ENCODE results near the gene LILRA6.
"Not testable (repeated sequence)": the region's sequence is repeated elsewhere in the genome, so short reads cannot be mapped to it uniquely, and the experiment has no call there.

LILRA6 gene

DNA sequence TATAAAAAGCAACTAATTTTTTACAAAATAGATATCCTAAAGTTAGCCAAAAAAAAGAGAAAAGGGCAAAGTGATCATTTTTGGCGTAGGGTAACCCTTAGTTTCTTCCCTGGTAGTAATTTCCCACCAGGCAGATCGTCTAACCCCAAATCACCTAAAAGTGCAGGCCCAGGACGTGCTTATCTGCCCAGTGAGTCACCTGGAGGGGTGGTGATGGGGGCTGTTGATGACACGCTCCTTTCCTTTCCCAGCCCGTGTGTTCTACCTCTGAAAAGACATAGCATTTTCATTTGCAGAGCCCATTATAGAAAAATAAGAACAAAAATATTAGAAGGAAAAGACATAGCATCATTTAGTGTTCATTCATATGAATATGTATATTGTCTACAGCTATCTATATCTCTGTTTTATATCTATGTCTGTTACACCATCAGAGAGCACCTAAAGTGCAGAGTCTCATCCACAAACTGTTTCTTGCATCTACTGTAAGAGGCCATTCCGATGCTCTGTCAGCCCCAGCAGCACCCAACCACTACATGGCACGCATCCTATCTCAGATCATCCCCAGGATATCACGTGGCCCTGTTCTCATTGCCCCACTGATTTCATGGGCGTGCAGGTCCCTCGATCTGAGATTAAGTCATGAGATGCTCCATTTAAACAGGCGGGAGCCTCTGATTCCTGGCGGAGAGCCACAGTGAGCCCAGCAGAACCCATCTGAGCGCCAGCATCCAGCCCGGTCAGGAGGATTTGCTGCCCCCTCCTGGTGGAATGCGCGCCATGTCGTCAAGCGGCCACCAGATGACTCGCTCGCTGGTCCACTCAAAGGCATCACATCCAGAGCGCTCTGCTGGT is 11.3 kb downstream of the LILRA6 start:
- peak; percentile 57 for DNase-seq (ENCODE audit: low read depth)

DNA sequence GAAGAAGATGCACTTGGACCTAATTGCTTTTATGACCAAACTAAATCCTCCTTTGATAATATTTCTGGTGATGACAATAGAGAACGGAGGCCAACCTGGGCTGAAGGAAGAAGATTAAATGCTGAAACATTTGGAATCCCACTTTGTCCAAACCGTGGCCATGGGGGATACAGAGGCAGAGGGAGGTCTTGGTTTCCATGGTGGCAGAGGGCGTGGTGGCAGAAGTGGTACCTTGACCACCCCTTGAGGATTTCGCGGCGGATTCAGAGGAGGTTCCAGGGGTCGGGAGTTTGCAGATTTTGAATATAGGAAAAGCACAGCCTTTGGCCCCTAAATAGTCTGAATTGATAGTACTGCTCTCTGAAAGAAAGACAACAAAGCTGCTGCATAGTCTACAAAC is 12.6 kb downstream of the LILRA6 start:
- no peak for DNase-seq (ENCODE audit: low read depth)

DNA sequence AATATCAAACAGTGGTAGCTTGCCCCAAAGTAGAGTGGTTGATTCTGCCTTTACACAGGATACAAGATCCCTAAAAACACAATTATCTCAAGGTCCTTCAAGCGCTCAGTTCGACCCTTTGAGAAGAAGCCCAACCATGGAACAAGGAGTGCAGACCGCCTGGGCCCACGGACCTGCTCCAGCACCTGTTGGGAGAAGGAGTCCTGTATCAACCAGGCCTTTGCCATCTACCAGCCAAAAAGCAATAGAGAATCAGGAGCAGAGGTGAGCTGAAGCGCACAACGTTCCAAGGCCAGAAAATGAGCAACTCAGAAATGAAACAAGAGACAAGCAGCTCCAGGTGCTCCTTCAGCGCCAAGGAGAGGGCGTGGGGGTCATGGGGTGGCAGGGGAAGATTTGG is 13.4 kb downstream of the LILRA6 start:
- DNase-seq (ENCODE audit: low read depth) = no peak

DNA sequence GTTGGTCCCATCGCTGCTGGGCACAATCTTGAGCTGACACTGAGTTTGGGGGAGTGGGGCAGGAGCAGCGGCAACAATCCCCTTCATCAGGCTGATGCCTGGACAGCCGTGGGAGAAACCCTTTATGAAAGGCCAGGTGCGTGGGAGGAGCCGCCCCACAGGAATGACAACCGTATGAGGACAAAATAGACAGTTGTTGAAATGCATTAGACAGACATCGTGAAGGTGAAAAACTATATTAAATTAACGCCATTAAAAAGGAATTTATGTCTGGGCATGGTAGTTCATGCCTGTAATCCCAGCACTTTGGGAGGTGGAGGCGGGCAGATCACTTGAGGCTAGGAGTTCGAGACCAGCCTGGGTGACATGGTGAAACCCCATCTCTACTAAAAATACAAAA is 18.0 kb downstream of the LILRA6 start:
- not testable (repeated sequence) for DNase-seq (ENCODE audit: low read depth)

DNA sequence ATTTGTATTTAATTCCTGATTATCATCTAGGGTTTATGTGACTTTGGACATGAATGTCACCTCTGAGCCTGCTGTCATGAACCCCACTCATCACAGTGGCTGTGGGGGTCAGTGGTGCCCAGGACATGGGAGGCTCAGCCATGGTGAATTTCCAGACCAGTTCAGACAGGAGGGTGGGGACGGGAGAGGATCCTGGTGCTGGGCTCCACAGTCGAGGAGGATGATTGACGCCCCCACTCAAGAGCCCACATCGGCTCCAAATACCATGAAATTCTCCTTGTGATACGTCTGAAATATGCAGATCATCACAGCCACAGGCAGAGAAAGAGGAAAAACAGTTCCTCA is 18.7 kb downstream of the LILRA6 start:
- not testable (repeated sequence) for DNase-seq (ENCODE audit: low read depth)

DNA sequence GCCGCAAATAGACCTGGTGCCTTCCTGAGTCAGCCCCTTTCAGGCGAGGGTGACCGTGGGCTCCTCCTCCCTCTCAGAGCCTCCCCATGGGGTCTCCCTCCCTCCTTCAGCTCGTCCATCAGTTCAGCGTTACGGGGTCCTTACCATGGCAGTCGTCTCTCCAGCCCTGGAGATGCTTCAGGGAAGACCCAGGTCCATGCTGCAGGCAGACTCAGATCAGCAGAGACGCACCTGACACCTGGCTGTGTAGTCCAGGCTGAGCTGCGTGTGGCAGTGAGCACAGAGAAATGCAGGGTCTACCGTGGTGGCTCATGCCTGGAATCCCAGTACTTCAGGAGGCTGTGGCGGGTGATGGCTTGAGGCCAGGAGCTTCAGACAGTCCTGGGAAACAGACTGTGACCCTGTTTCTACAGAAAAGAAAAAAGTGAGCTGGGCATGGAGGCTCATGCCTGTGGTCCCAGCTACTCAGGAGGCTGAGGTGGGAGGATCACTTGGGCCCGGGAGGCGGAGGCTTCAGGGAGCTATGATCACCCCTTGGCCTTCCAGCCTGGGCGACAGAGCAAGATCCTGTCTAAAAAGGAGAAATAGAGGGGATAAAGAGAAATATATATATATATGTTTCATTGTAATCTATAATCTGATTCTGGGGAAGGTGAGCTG is 19.2 kb downstream of the LILRA6 start:
- not testable (repeated sequence) for DNase-seq (ENCODE audit: low read depth)

DNA sequence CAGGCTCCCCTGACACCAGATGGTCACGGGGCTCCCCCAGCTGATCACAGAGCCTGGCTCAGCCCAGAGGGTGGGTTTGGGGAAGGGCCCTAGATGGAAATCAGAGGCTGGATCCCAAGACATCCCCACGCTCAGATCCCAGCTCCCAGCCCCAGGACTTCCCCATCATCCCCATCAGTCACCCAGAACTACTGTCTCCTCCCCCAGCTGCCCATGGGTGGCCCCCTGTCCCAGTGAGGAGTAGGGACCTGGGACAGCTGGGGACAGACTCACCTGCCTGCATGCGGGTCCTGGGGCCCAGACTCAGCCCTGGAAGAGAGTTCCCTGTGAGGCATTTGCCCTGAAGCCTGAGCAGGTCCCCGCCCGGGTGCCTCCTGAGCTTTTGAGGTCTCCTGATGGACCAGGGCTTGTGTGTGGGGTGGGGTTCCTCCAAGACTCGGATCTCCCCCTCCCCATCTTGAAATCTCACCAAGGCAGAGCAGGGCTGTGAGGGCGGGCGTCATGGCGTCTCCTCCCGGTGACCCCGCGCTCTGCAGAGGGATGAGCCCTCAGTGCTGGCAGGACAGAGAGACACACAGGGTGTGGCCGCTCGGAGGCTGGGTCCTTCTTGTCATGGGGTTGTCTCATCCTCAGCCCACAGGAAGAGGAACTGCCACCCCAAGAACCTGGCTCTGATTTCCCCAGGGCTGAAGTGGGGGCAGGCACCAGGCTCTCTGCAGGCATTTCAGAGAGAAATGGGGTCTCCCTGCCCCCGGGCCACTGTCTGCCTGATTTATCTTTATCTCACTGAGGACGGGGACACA is 19.9 kb downstream of the LILRA6 start, which contains the start of gene LILRB3:
TSS of gene LILRB3 (minus strand) at position 534 of the 803 bp plus-strand sequence. CDS start at position 503, 31 bp downstream.
- not testable (repeated sequence) for DNase-seq (ENCODE audit: low read depth)

DNA sequence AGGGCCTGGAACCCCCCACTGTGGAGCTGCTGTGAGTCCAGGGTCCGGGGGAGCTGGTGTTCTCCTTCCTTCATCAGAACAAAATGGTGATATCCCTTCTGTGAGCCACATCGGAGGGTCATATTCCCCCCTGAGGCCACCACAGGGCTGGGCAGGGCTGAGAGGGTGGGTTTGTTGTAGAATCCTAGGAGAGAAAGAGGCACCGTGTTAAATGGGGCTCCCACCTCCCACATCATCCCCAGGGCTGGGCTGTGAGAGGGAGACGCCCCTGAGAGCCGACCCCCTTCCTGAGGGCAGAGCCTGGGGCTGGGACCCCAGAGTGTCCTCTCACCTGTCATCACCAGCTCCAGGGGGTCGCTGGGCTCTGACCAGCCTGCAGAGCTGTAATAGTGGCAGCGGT is 20.6 kb downstream of the LILRA6 start:
- DNase-seq (ENCODE audit: low read depth) = not testable (repeated sequence)

DNA sequence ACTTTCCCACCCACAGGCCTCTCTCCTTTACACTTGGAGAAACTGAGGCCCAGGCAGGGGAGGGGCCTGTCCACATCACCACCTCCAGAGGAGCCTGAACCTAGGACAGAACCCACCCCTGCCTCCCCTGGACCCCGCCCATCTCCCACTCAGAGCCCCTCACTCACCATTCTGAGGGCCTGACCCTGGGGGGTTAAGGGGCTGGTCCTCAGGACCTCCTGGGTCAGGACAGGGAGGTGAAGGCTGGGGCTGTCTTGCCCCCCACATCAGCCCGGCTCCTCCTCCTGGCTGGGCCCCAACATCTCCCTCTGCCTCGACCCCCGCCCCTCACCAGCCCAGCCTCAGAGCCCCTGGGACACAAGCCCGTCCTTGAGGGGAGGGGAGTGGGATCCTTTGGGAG is 22.9 kb downstream of the LILRA6 start:
- not testable (repeated sequence) for DNase-seq (ENCODE audit: low read depth)

DNA sequence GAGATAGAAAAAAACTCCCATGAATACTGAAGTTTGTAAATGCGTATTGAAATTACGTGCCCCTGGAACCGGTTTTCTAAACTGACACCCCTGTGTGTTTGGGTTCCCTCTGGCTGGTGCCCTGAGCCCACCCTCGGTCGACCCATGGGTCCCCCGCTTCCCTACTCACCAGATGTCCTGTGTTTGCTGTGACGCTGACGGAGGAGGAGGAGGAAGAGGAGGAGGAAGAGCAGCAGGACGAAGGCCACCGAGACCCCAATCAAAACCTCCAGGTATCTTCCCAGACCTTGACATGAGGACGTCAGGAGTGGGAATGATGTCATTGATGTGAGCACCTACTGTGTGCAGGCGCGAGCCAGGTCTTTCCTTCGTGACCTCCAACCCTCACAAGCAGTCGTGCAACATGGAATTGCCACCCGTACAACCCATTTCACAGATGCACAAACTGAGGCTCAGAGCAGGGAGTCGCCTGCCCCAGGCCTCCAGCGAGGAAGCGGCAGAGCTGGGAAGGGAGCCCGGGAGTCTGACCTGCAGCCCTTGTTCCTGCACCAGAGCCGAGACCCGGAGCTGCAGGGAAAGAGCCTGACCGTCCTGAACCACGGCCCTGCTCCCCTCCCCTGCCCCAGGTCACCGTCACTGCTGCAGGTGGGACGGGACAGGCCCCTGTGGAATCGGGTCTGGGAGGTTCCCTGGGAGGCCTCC is 23.5 kb downstream of the LILRA6 start:
- no peak for DNase-seq (ENCODE audit: low read depth)

DNA sequence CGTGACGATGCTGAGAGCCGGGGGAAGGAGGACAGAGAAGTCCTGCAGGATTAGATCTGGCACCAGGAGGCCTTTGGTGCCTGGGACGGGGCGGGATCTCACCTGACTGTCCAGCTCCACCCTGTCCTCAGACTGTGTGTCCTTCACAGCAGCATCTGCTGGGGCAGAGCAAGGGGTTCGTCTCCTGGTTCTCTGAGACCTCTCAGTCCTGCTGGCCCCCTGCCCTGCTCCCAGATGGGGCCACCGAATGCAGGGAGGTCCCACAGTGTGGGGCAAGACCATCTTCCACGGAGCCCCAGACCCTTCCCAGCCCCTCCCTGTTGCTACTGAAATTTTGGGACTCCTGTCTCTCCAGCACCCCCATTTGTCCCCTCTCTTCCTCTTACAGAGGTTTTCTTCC is 24.3 kb downstream of the LILRA6 start:
- DNase-seq (ENCODE audit: low read depth) = no peak

DNA sequence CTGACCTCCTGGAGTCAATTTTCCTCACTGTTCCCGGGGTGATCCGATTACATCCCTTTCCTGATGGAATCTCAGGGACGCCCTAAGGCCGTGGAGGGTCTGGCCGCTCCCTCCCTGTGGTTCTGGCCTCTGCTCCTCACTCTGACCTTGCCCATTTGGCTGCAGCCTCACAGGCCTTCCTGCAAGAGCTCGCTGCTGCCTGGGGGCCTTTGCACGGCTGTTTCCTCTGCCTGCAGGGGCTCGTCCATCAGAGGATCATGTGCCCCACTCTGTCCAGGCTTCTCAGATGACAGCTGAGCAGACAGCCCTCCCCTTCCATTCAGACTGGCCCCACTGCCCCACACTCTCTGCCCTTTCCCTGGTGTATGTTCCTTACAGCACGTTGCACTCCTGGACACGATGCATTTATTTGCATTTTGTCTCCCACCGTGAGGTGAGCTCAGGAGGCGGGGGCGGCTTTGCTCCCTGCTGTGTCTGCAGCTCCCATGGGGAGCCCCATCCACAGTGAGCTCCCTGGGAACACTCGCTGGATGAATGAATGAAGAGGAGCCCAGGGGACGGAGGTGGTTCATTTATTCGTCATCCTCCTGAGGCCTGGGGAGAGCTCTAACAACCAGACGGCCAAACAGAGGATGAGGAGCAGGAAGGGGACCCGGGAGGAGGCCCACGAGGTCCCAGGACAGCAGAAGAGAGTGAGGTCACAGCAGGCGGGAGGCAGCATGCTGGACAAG is 24.9 kb downstream of the LILRA6 start:
- not testable (repeated sequence) for DNase-seq (ENCODE audit: low read depth)

DNA sequence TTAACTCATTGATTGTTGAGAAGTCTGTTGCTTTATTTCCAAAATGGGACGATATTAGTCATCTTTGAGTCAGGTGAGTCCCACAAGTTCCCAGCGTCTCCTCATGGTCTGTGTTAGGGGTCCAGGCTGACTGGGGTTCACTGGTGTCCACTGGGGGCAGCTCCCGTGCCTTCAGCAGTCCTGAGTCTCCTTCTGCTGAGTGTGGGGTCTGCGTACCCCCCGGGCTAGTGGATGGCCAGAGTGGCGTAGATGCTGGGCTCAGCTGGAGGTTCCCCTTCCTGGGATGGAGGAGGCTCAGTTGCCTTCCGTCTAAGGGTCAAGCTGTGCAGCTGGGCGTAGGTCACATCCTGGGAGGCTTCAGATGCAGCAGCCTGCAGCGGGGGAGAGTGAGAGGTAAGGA is 25.7 kb downstream of the LILRA6 start:
- no peak for DNase-seq (ENCODE audit: low read depth)

DNA sequence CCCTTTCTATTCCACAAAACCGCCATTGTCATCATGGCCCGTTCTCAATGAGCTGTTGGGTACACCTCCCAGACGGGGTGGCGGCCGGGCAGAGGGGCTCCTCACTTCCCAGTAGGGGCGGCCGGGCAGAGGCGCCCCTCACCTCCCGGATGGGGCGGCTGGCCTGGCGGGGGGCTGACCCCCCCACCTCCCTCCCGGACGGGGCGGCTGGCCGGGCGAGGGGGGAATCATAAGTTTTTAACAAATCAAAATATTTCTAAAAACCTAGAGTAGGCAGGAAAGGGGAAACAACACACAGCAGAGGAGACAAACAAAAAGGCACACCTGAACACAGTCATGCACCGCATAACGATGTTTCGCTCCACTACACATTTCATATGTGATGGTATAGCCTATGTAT is 27.9 kb downstream of the LILRA6 start:
- DNase-seq (ENCODE audit: low read depth) = not testable (repeated sequence)

DNA sequence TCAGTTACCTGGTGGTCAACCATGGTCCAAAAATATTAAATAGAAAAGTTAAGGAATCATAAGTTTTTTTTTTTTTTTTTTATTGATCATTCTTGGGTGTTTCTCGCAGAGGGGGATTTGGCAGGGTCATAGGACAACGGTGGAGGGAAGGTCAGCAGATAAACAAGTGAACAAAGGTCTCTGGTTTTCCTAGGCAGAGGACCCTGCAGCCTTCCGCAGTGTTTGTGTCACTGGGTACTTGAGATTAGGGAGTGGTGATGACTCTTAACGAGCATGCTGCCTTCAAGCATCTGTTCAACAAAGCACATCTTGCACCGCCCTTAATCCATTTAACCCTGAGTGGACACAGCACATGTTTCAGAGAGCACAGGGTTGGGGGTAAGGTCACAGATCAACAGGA is 28.4 kb downstream of the LILRA6 start:
- not testable (repeated sequence) for DNase-seq (ENCODE audit: low read depth)

DNA sequence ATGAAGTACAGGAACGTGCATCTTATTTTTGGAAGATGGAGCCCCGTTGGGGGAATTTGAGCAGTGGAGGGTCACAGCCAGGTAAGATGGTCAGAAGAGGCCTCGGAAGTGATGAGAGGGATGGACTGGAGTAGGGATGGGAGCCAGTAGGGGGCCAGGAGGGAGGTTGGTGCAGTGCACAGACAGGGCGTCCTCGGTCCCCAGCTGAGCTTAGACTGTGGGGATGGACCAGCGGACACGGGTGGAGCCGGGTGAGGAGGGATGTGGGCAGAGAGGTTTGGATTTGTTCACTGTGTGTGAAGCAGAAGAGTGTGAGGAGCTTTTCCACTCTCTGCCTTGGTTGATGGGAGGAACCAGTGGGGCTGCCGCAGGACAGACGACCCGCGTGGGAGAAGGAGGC is 31.4 kb downstream of the LILRA6 start:
- no peak for DNase-seq (ENCODE audit: low read depth)

DNA sequence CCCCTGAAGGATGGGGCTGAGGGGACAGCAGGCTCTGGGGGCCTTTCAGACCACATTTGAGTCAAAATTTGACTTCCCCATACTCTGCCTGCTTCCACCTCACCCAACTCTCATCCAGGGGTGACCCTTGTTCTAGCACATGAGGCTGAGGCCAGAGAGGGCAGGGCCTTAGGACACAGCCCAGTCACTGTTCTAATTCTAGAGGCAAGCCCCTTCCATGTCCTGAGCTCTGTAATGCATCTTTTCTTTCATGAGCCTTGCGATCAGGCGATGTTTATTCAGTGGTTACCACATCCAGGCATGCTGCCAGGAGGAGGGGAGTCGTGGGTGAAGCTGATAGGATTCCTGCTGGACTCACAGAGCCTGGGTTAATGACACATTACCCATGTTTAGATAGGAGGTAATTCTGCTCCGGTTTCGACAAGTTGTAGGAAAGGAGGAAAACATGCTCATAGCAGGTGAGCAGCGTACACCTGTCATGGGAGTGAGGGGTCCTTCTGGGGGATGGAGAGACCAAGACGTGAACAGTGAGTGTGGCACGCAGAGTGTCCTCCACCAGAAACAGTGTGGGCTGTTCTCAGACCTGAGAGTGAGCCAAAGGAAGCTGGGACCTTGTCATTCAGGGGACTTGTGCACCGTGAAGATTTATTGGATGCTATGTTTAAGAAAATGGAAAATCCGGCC is 32.6 kb downstream of the LILRA6 start:
- DNase-seq (ENCODE audit: low read depth) = peak; percentile 96

DNA sequence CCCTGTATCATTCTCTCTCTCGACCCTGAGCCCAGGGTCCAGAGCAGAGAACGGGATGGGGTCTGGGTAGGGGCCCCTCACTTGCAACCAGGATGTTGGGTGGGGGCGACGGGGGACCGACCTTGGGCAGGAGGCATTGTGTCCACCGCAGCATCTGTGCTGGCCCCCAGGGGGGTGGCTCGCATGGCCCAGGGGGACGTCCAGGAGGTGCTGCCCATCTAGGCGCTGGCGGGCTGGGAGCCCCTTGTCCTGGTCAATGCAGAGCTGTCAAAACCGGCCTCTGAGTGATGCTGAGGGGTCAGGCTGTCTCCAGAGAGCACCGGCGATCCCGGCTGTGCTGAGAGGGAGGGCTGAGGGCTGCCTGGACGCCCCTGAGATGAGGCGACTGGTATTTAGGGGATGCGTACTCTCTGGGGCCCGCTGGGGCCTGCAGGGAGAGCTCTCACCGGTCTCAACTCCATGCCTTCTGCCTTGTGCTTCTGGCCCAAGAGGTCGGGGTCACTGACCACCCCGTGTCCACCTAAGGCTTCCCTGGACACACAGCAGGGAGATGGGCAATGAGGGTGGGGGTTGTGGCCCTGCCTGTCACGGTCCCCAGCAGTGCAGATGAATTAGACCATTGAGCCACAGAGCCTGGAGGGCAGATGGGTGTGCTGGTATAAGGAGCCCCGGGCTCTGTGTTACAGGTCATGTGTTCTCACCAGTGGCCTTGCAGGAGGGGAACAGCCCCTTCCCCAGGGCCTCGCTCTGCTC is 33.4 kb downstream of the LILRA6 start:
- no peak for DNase-seq (ENCODE audit: low read depth)

DNA sequence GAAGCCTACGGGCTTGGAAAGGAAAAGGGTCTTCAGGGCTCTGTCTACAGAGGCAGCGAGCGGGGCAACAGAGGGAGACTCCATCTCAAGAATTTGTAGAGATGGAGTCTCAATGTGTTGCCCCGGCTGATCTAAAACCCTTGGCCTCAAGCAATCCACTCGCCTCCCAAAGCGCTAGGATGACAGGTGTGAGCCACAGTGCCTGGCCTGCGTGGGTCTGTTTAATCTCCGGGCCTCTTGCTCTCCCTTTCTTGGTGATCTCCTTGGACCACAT is 33.9 kb downstream of the LILRA6 start:
- no peak for DNase-seq (ENCODE audit: low read depth)
